A549 treated with DMSO at 1 μM for 4 hours (cell line): ENCODE results near the gene GRK1. TPM values are rescaled to one million over a fixed set of nuclear protein-coding genes. Genes with fewer than 3 reads are reported as not detected.

ENCODE experiments used
- total RNA-seq: library from RNA; stranded (reverse); fragments of 200-300 nt; extraction: Qiagen RNA extraction; gene quantifications from 5 replicates; pipeline ENCODE4 v1.2.3, GENCODE V29; 2022; ENCODE audit warnings: low read depth

The GRK1 gene
- total RNA-seq: 0.02 TPM in 1 of 5 replicates, not detected in the others

GRCh38 chr13:113666951-113667701 lies at the start of gene GRK1:
Gene GRK1 (plus strand): TSS chr13:113667219. CDS start chr13:113667387, 168 bp downstream.

DNA sequence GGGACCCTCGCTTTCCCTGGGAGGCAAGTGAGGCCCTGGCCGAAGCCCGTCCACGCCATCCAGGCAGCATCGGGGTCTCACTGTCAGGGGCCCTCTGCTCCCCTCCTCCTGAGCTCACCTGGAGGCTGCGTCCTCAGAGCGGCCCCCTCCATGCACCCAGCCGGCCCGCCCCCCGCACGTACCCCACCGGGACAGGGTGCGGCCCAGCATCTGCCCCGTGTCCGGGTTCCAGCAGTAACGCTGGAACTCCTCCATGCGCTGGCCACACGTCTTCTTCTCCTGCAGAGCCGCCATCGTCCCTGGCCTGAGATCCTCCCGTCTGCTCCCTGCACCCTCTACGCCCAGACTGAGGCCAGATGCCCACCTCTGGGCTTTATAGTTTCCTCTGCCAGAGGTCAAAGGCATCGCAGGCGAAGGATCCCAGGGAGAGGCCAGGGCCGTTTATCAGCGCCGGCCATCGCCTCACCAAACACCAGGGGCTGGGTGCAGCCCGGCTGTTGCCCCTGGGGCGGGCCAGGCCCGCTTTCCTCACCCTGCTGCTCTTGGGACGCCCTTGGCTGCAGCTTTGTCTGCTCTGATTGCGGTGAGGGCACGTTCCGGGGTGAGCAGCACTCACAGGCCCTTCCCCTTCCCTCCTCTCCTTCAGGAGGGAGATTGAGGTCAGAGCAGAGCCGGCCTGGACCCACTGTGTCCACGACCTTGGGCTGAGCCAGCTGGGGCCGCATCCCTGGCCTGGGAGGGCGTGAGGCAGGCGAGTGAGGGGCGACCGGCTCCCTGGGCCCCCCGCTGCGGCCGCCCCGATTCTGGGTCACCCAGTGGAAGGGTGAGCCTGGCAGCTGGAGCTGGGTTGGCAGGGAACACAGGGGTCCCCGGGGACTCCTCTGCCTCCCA lies 8.9 kb upstream of the GRK1 start, which contains the start of gene ATP4B:
TSS of gene ATP4B (minus strand) at position 348 of the 891 bp plus-strand sequence. CDS start at position 294, 54 bp downstream.

GRCh38 chr13:113758651-113759524 lies 91.9 kb downstream of the GRK1 start, which contains the start of gene TMEM255B:
Gene TMEM255B (plus strand): TSS chr13:113759226. CDS start chr13:113759270, 44 bp downstream.

Other genes with a start within 250 kb of the GRK1 start
- 10.7 to 15.5 TPM (median 12.6 TPM) in 5 replicates for gene ADPRHL1, start 213.7 kb upstream of the GRK1 start, total RNA-seq
- 9.0 to 11.1 TPM (median 10.1 TPM) in 5 replicates for gene DCUN1D2, start 176.5 kb upstream of the GRK1 start, total RNA-seq
- 99.4 to 116 TPM (median 107 TPM) in 5 replicates for gene TFDP1, start 82.5 kb upstream of the GRK1 start, total RNA-seq
- gene ATP4B, start 9.0 kb upstream of the GRK1 start, total RNA-seq: not detected in 5 replicates
- 0.65 to 1.0 TPM (median 0.70 TPM) in 5 replicates for gene TMEM255B, start 92.0 kb downstream of the GRK1 start, total RNA-seq
- gene GAS6, start 196.9 kb downstream of the GRK1 start, total RNA-seq: 6.4 to 8.0 TPM (median 7.2 TPM) in 5 replicates